SU-DHL-6 (cell line): ENCODE measurements around the gene TCP10L.

Experiments
- EZH2phosphoT487 ChIP-seq: fragments of 200-600 bp; sonication (generic), shearing (Covaris generic); conservative IDR thresholded peaks from 2 replicates; pipeline ENCODE4 v1.6.1; 2018; ENCODE audit warnings: mild to moderate bottlenecking, antibody characterized with exemption, low read length, moderate library complexity, mixed read lengths
- TF ChIP-seq, protein P1 (sequence below): fragments of 200-600 bp; sonication (generic); IDR thresholded peaks from one replicate; pipeline ENCODE4 v1.5.1; 2017; ENCODE audit warnings: antibody characterized with exemption, mild to moderate bottlenecking, low read length, moderate library complexity; ENCODE audit not compliant: insufficient read depth, poor library complexity, severe bottlenecking

- TF ChIP-seq, protein P1, sequence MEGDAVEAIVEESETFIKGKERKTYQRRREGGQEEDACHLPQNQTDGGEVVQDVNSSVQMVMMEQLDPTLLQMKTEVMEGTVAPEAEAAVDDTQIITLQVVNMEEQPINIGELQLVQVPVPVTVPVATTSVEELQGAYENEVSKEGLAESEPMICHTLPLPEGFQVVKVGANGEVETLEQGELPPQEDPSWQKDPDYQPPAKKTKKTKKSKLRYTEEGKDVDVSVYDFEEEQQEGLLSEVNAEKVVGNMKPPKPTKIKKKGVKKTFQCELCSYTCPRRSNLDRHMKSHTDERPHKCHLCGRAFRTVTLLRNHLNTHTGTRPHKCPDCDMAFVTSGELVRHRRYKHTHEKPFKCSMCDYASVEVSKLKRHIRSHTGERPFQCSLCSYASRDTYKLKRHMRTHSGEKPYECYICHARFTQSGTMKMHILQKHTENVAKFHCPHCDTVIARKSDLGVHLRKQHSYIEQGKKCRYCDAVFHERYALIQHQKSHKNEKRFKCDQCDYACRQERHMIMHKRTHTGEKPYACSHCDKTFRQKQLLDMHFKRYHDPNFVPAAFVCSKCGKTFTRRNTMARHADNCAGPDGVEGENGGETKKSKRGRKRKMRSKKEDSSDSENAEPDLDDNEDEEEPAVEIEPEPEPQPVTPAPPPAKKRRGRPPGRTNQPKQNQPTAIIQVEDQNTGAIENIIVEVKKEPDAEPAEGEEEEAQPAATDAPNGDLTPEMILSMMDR: no peak
- no peak for TF ChIP-seq EZH2phosphoT487
Observed at GRCh38 chr21:32533053-32533452, 52.3 kb downstream of the TCP10L start.
